ENCODE data around the gene ZNF804B. TPM values are rescaled to one million over a fixed set of nuclear protein-coding genes. Genes with fewer than 3 reads are reported as not detected.

The ZNF804B gene
- total RNA-seq (ENCODE audit: unreplicated experiment): not detected
- long read RNA-seq, partial matches to known transcripts: 0 of 1 reads
- long read RNA-seq, other reads (novel, unspliced or antisense): 1 of 1 reads

DNA sequence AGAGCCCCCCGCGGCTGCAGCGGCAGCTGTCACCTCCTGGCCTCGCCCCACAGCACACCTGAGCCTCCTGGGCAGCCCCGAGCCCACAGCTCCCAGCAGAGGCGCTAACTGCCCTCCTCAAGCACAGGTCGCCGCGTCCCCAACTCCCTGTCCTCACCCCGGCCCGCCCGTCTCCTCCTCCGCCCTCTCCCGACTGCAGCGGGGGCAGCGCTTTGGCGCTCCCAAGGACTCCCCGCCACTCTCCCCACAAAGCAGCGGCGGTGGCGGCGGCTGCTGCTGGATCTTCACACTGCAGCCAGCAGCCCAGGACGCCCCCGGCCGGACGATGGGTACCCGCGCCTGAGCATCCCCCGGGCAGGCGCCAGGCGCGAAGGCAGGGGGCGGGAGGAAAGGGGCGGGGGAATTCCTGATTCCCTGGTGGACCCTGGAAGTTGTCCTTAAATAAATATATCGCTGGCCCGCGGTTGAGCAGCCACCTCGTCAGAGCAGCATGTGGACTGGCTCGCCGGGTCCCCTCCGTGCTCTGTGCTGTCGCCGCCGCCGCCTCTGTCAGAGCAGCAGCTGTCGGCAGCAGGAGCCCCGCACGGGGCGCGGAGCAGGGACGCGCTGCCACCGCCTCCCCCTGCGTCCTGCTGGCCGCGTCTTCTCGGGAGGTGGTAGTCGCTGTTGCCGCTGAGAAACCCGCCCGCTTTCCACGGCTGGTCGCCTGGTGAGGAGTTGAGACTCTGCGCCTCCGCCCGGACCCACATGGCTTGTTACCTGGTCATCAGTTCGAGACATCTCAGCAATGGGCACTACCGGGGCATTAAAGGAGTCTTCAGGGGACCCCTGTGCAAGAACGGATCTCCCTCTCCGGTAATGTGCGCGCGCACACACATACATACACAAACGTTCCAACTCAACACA lies at the start of gene ZNF804B:
ZNF804B (plus strand) TSS at position 471 of the 906 bp plus-strand sequence; CDS start at position 748, 277 bp downstream.
- Mint-ChIP-seq H3K4me3 (ENCODE audit: unreplicated experiment) (peak within 1 kb of the TSS; percentile 72), H3K36me3 (ENCODE audit: low read depth, unreplicated experiment) (no peaks in the 10 kb centered on the region), H3K27ac (ENCODE audit: unreplicated experiment) (no peak within 1 kb of the TSS), H3K4me1 (ENCODE audit: unreplicated experiment) (peaks cover 9% of the 10 kb centered on the region), H3K9me3 (ENCODE audit: unreplicated experiment) (no peaks in the 10 kb centered on the region), H3K27me3 (ENCODE audit: unreplicated experiment) (peaks cover 13% of the 10 kb centered on the region)
- peak; percentile 44 for DNase-seq (ENCODE audit: low spot score)
- TF ChIP-seq, protein P1, sequence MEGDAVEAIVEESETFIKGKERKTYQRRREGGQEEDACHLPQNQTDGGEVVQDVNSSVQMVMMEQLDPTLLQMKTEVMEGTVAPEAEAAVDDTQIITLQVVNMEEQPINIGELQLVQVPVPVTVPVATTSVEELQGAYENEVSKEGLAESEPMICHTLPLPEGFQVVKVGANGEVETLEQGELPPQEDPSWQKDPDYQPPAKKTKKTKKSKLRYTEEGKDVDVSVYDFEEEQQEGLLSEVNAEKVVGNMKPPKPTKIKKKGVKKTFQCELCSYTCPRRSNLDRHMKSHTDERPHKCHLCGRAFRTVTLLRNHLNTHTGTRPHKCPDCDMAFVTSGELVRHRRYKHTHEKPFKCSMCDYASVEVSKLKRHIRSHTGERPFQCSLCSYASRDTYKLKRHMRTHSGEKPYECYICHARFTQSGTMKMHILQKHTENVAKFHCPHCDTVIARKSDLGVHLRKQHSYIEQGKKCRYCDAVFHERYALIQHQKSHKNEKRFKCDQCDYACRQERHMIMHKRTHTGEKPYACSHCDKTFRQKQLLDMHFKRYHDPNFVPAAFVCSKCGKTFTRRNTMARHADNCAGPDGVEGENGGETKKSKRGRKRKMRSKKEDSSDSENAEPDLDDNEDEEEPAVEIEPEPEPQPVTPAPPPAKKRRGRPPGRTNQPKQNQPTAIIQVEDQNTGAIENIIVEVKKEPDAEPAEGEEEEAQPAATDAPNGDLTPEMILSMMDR (IDR thresholded peaks at IDR 0.05; ENCODE audit: unreplicated experiment): no peak

DNA sequence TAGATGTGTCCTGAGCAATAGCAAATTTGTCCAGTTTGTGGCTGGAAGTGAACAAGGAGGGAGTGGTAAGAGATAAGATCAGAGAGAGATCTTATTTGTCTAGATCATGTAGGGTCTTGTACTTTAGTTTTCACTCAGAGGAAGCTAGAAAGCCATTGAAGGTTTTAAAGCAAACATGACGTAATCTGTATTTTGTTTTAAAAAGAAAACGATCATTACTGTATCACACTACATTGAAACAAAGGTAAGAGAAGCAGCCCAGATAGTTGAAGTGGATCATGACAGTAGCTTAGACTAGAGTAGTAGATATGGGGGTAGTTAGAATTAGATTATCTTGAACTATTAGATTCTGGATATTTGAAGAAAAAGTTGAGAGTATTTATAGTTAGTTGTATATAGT lies 23.6 kb upstream of the ZNF804B start:
- Mint-ChIP-seq H3K27ac (ENCODE audit: unreplicated experiment) (no peak overlapping the region), H3K4me3 (ENCODE audit: unreplicated experiment) (no peak overlapping the region), H3K4me1 (ENCODE audit: unreplicated experiment) (no peaks in the 10 kb centered on the region), H3K36me3 (ENCODE audit: low read depth, unreplicated experiment) (no peaks in the 10 kb centered on the region), H3K9me3 (ENCODE audit: unreplicated experiment) (no peaks in the 10 kb centered on the region), H3K27me3 (ENCODE audit: unreplicated experiment) (no peaks in the 10 kb centered on the region)
- TF ChIP-seq, protein P1 (IDR thresholded peaks at IDR 0.05; ENCODE audit: unreplicated experiment): no peak
- DNase-seq (ENCODE audit: low spot score): no peak

DNA sequence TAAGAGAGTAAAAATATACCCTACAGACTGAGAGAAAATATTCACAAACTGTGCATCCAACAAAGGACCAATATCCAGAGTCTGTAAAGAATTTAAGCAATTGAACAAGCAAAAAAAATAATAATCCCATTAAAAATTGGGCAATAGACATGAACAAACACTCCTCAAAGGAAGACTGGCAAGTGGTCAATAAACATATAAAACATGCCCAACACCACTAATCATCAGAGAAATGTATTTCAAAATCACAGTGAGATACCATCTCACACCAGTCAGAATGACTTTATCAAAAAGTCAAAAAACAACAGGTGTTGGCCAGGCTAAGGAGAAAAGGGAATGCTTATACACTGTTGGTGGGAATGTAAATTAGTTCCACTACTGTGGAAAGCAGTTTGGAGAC lies 21.9 kb upstream of the ZNF804B start:
- no peaks in the 10 kb centered on the region for H3K9me3 Mint-ChIP-seq (ENCODE audit: unreplicated experiment)
- no peak for DNase-seq (ENCODE audit: low spot score)
- no peaks in the 10 kb centered on the region for H3K27me3 Mint-ChIP-seq (ENCODE audit: unreplicated experiment)
- no peak overlapping the region for H3K27ac Mint-ChIP-seq (ENCODE audit: unreplicated experiment)
- no peak overlapping the region for H3K4me3 Mint-ChIP-seq (ENCODE audit: unreplicated experiment)
- TF ChIP-seq, protein P1 (IDR thresholded peaks at IDR 0.05; ENCODE audit: unreplicated experiment): no peak
- H3K36me3 Mint-ChIP-seq (ENCODE audit: low read depth, unreplicated experiment): no peaks in the 10 kb centered on the region
- no peaks in the 10 kb centered on the region for H3K4me1 Mint-ChIP-seq (ENCODE audit: unreplicated experiment)

DNA sequence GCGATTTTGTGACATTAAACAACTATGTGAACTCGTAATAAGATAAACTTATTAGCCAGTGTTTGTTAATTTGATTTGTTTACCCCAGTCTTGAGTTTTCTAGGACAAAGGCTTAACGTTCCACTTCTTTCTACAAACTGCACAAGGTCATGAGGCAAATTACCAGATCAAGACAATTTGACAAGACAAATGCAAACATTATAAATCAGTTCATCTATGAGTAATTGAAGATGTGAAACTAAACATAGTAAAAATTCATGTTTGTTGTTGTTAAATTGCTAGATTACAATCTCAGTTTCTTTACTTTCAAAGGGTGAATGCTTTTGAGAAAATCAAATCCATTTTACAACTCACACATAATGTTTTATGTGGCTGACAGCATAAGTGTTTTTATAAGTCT lies 13.4 kb upstream of the ZNF804B start:
- no peaks in the 10 kb centered on the region for H3K4me1 Mint-ChIP-seq (ENCODE audit: unreplicated experiment)
- H3K4me3 Mint-ChIP-seq (ENCODE audit: unreplicated experiment): no peak overlapping the region

More for the DNA sequence above, 13.4 kb upstream of the ZNF804B start:
- Mint-ChIP-seq H3K27ac (ENCODE audit: unreplicated experiment) (no peak overlapping the region), H3K27me3 (ENCODE audit: unreplicated experiment) (peaks cover 2% of the 10 kb centered on the region), H3K36me3 (ENCODE audit: low read depth, unreplicated experiment) (no peaks in the 10 kb centered on the region), H3K9me3 (ENCODE audit: unreplicated experiment) (no peaks in the 10 kb centered on the region)
- TF ChIP-seq, protein P1 (IDR thresholded peaks at IDR 0.05; ENCODE audit: unreplicated experiment): no peak
- DNase-seq (ENCODE audit: low spot score): no peak
